MM.1S (cell line): ENCODE data around the gene ARF1.

Experiments used
- DNase-seq: peaks from one replicate; pipeline ENCODE4 v3.0.0-alpha.2; 2015
- H2AFZ ChIP-seq: fragments of 300-600 bp; sonication (generic); 2 replicates; pipeline ENCODE4 v1.6.0; 2016; ENCODE audit warnings: antibody characterized with exemption, low read length
- H3F3A ChIP-seq: fragments of 300-600 bp; sonication (generic); 2 replicates; pipeline ENCODE4 v1.6.1; 2016; ENCODE audit warnings: mild to moderate bottlenecking, antibody characterized with exemption, low read length, moderate library complexity, mixed read lengths; ENCODE audit not compliant: insufficient read depth
- H3K27ac ChIP-seq: fragments of 300-600 bp; sonication (generic); 2 replicates; pipeline ENCODE4 v1.5.1; 2016; ENCODE audit warnings: mild to moderate bottlenecking, low read length
- H3K27me3 ChIP-seq: fragments of 300-600 bp; sonication (generic); replicated peaks from 2 replicates; pipeline ENCODE4 v1.6.0; 2016; ENCODE audit warnings: low read length; ENCODE audit not compliant: insufficient read depth
- H3K36me3 ChIP-seq: fragments of 300-600 bp; sonication (generic); replicated peaks from 2 replicates; pipeline ENCODE4 v1.6.1; 2016; ENCODE audit warnings: mild to moderate bottlenecking, low read length, mixed read lengths; ENCODE audit not compliant: insufficient read depth
- H3K4me1 ChIP-seq: fragments of 300-600 bp; sonication (generic); 2 replicates; pipeline ENCODE4 v1.6.1; 2016; ENCODE audit warnings: low read length, mixed read lengths
- H3K4me2 ChIP-seq: fragments of 300-600 bp; sonication (generic); 2 replicates; pipeline ENCODE4 v1.6.0; 2016; ENCODE audit warnings: low read depth, low read length
- H3K4me3 ChIP-seq: fragments of 300-600 bp; sonication (generic); 2 replicates; pipeline ENCODE4 v1.5.1; 2016; ENCODE audit warnings: low read length, mixed read lengths
- H3K79me2 ChIP-seq: fragments of 300-600 bp; sonication (generic); 2 replicates; pipeline ENCODE4 v1.6.1; 2016; ENCODE audit warnings: mixed run types, low read length, mixed read lengths
- H3K9ac ChIP-seq: fragments of 300-600 bp; sonication (generic); 2 replicates; pipeline ENCODE4 v1.6.1; 2016; ENCODE audit warnings: low read length, mixed read lengths
- H3K9me2 ChIP-seq: fragments of 300-600 bp; sonication (generic); replicated peaks from 2 replicates; pipeline ENCODE4 v1.6.1; 2016; ENCODE audit warnings: mild to moderate bottlenecking, low read length, mixed read lengths; ENCODE audit not compliant: insufficient read depth
- H3K9me3 ChIP-seq: fragments of 300-600 bp; sonication (generic); replicated peaks from 2 replicates; pipeline ENCODE4 v1.6.1; 2016; ENCODE audit warnings: mild to moderate bottlenecking, low read length, mixed read lengths; ENCODE audit not compliant: insufficient read depth
- H4K20me1 ChIP-seq: fragments of 300-600 bp; sonication (generic); 2 replicates; pipeline ENCODE4 v1.6.1; 2016; ENCODE audit warnings: mild to moderate bottlenecking, low read length, moderate library complexity, mixed read lengths; ENCODE audit not compliant: insufficient read depth
- CTCF ChIP-seq: fragments of 300-600 bp; sonication (generic); IDR thresholded peaks from 2 replicates; pipeline ENCODE4 v1.5.1; 2016; ENCODE audit warnings: antibody characterized with exemption, low read length, mixed read lengths
- EZH2 ChIP-seq: fragments of 300-600 bp; sonication (generic); optimal IDR thresholded peaks from 2 replicates; pipeline ENCODE3; 2017; ENCODE audit warnings: low read depth, mild to moderate bottlenecking, antibody characterized with exemption, low read length, mixed read lengths
- EZH2phosphoT487 ChIP-seq: fragments of 300-600 bp; sonication (generic); IDR thresholded peaks from 2 replicates; pipeline ENCODE4 v1.6.1; 2018; ENCODE audit warnings: antibody characterized with exemption, low read length

The ARF1 gene

GRCh38 chr1:228073857-228074545 is 8.5 kb upstream of the ARF1 start:
- Histone ChIP-seq H3K27me3 (no peaks in the 10 kb centered on the region), H3K9me3 (no peaks in the 10 kb centered on the region)
- DNase-seq, result no peak

GRCh38 chr1:228074954-228075730 is 7.4 kb upstream of the ARF1 start:
- no peaks in the 10 kb centered on the region; the same call in 1 of the 2 replicates for H3F3A ChIP-seq
- no peak for DNase-seq
- 0 out of 2 replicates have a peak, but pooled peaks cover 3% of the 10 kb centered on the region for H4K20me1 ChIP-seq
- no peaks in the 10 kb centered on the region for H3K4me1 ChIP-seq
- TF ChIP-seq EZH2, result no peak
- no peak for TF ChIP-seq EZH2phosphoT487
- TF ChIP-seq CTCF, result no peak
- H3K79me2 ChIP-seq, result peaks cover 11% of the 10 kb centered on the region
- no peaks in the 10 kb centered on the region for H3K9me2 ChIP-seq
- no peaks in the 10 kb centered on the region for H3K27me3 ChIP-seq
- no peak overlapping the region for H3K4me3 ChIP-seq
- H3K27ac ChIP-seq, result no peak overlapping the region
- H3K9ac ChIP-seq, result no peak overlapping the region
- no peaks in the 10 kb centered on the region for H3K9me3 ChIP-seq
- no peaks in the 10 kb centered on the region for H3K36me3 ChIP-seq
- H2AFZ ChIP-seq, result no peak overlapping the region
- H3K4me2 ChIP-seq, result no peak overlapping the region

More at GRCh38 chr1:228073857-228074545, 8.5 kb upstream of the ARF1 start:
- H3K4me2 ChIP-seq, result no peak overlapping the region
- H3K79me2 ChIP-seq, result 0 out of 2 replicates have a peak, but pooled peaks cover under 1% of the 10 kb centered on the region
- H3K36me3 ChIP-seq, result no peaks in the 10 kb centered on the region
- TF ChIP-seq EZH2phosphoT487, result no peak
- TF ChIP-seq CTCF, result no peak; the same call in 1 of the 2 replicates
- TF ChIP-seq EZH2, result no peak
- H3F3A ChIP-seq, result no peaks in the 10 kb centered on the region; the same call in 1 of the 2 replicates
- H3K4me1 ChIP-seq, result no peaks in the 10 kb centered on the region
- 0 out of 2 replicates have a peak, but pooled peaks cover 3% of the 10 kb centered on the region for H4K20me1 ChIP-seq
- no peaks in the 10 kb centered on the region for H3K9me2 ChIP-seq
- H3K4me3 ChIP-seq, result no peak overlapping the region
- no peak overlapping the region for H3K9ac ChIP-seq
- H3K27ac ChIP-seq, result no peak overlapping the region
- no peak overlapping the region for H2AFZ ChIP-seq

GRCh38 chr1:228075801-228076271 is 6.7 kb upstream of the ARF1 start:
- H3K79me2 ChIP-seq, result peaks cover 17% of the 10 kb centered on the region
- H4K20me1 ChIP-seq, result 0 out of 2 replicates have a peak, but pooled peaks cover 3% of the 10 kb centered on the region
- H3K4me1 ChIP-seq, result no peaks in the 10 kb centered on the region
- H3K4me3 ChIP-seq, result no peak overlapping the region
- no peak overlapping the region for H3K4me2 ChIP-seq
- H3K9me2 ChIP-seq, result no peaks in the 10 kb centered on the region
- TF ChIP-seq EZH2, result no peak
- H3K9ac ChIP-seq, result no peak overlapping the region
- H3K9me3 ChIP-seq, result no peaks in the 10 kb centered on the region
- no peak overlapping the region for H3K27ac ChIP-seq
- DNase-seq, result no peak
- no peaks in the 10 kb centered on the region for H3K36me3 ChIP-seq
- no peaks in the 10 kb centered on the region; the same call in 1 of the 2 replicates for H3F3A ChIP-seq
- no peaks in the 10 kb centered on the region for H3K27me3 ChIP-seq
- no peak overlapping the region for H2AFZ ChIP-seq
